ENCODE data around the gene CTSK.

GRCh38 chr1:150791585-150791984 is 16.5 kb downstream of the CTSK start:
- TF ChIP-seq CTCF (IDR thresholded peaks at IDR 0.05): no peak
- no peak for TF ChIP-seq POLR2A (IDR thresholded peaks at IDR 0.05)

Data from adrenal gland (tissue), 5 donors.